NCI-H1436 (cell line): ENCODE data around the gene EFNA4.

Source experiments
- DNase-seq: peaks from one replicate; lab custom pipeline; 2025; lab: John Stamatoyannopoulos, UW

EFNA4 gene

DNA sequence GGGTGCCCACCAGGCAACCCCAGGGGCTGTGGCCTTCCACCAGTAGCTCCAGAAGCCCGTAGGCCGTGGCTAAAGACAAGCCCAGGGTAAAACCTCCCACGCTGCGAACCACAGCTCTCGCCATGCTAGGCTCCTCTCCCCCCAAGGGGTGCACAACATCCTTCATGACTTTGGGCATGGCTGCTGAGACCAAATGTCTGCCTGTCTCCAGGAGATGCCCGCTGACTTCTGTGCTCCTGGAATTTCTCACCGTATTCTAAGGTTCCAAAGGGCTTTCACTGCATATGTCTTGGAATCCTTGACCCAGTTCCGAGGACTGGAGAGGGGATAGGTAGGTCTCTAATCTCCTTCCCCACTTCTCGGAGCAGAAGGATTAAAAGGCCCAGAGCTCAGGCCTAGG is 30.0 kb upstream of the EFNA4 start, which contains the start of the genes DCST1 and DCST2:
Gene DCST1, plus strand, starts transcription at position 301 of the 400 bp plus-strand sequence. CDS start 213 bp downstream, outside the sequence.
Gene DCST2, minus strand, starts transcription at position 258 of the 400 bp plus-strand sequence. Its CDS starts 80 bp downstream, at position 178.
- no peak for DNase-seq

DNA sequence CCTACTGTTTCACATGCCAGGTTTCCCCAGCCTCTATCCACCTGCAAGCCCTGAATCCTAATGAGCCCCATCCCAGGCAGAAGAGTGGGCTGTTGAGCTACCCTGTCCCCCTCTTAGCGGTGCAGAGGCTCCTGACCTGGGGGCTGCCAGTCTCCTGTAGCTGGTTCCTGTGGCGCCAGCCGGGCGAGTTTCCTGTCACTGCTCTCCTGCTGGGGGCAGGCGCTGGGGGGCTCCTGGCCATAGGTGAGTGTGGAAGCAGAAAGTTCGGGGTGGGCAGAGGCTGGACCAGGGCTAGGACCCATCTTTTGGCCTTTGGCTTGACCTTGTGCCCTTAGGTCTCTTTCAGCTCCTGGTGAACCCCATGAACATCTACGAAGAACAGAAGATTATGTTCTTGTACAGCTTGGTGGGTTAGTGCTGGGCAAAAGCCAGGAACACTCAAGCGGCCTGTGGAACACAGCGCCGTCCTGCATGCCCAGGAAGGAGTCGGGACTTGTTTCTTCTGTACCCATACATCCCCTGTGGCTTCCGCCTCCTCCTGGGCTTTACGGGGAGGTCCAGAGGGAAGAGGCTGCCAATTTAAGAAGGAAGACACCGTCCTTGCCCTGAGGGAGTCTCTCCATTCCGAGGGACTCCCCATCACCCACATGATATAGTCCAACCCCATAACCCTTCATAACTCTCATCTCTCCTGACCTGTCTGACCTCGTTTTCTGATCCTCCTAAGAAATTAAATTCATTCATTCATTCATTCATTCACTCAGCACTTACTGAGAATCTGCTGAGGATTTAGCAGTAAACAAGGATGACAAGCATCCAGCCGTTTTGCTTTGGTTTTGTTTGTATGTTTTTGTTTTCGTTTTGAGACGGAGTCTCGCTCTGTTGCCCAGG is 29.0 kb upstream of the EFNA4 start:
- no peak for DNase-seq

DNA sequence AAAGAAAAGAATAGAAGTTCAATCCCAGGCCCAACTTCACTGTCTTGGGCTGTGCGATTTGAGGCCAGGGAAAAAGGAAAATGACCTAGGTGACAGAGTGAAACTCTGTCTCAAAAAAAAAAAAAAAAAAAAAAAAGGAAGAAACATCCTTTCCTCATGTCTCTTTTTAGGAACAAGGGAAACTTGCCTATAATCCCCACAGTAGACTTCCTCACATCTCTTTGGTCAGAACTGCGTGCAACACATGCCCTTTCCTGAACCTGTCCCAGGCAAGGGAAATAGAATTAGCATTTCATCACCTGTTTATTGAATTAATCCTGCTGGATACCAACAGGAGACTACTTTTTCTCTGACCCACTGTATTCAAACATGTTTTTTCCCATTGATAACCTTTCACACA is 27.6 kb upstream of the EFNA4 start:
- no peak for DNase-seq

DNA sequence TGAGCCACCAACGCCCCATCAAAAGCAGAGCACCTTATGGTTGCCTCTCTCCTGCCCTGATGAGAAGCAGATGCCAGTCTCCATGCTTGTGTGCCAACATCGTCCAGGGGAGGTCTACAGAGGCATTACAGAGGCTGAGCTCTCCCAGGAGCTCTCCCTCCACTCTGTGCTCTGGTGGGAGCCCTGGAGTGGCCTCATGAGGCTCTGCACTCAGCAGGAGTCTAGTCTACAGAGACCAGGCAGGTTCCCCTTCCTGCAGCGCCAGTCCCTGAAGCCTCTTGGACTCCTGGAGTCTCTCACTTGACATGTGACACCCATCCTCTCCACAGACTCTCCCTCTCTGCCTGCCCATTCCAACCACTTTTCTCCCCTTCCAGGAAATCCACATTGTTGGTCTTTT is 26.5 kb upstream of the EFNA4 start:
- DNase-seq, result no peak

DNA sequence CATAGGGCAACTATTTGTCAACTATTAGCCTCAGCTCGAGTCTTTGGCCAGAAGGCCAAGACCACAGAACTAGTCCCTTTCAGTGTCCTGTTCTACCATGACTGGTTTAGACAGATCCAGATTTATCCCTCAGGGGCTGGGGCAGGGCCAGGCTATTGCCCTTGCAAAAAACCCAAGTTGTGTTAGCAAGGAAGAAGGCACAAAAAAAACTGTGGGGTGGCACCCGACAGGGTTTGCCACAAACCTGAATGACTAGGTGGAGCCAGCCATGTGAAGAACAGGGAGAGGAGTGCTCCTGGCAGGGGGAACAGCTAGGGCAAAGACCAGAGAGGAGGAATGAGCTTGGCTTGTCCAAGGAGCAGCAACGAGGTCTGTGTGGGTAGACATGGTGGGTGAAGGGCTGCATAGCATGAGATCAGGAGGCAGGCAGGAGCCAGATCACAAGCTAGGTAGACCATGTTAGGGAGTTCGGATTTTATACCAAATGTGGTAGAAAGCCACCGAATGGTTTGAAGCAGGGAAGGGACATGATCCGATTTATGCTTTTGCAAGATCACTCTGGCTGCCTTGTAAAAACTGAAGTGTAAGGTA is 25.6 kb upstream of the EFNA4 start:
- DNase-seq, result no peak

DNA sequence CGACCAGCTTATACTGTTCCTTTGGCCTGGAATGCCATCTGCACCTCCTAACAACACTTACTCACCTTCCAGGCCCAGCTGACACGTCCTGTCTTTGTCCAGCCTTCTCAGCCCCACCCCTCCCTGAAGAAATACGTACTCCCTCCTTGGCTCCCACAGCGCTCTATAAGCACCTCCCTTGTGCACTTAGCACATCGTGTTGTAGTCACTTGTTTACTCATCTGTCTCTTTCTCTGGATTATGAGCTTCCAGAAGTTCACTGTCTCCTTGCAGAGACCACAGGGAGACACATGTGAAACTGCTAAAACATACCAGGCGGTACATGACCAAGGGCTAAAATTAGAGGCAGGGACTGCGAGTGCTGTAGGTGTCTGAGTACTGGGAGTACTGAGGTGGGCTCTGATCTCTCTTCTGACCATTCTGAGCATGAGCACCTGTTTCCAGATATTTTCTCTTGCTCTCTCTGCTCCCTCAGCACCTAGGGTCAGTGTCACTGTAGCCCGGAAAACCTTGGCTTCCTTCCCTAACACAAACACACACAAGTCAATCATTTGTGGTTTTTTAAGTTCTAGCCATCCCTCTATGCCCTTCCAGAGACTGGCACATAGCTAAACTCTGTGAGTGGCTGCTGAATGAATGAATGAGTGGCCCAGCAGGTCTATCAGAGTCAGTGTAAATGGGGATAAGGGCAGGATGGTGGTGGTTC is 24.8 kb upstream of the EFNA4 start:
- DNase-seq, result no peak

DNA sequence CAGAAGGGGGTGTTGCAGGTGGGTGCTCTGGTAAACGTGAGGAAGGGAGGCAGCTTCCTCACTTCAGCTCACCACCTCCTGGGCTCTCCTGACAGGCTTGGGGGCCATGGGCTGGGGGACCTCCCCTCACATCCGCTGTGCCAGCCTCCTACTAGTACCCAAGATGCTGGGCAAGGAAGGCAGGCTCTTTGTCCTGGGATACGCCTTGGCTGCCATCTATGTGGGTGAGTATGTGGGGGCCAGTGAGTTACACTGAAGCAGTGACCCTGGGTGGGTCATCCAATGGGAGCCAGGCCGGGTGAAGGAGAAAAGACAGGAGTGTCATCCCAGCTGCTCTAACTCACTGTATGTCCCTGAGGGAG is 24.3 kb upstream of the EFNA4 start:
- DNase-seq, result no peak

DNA sequence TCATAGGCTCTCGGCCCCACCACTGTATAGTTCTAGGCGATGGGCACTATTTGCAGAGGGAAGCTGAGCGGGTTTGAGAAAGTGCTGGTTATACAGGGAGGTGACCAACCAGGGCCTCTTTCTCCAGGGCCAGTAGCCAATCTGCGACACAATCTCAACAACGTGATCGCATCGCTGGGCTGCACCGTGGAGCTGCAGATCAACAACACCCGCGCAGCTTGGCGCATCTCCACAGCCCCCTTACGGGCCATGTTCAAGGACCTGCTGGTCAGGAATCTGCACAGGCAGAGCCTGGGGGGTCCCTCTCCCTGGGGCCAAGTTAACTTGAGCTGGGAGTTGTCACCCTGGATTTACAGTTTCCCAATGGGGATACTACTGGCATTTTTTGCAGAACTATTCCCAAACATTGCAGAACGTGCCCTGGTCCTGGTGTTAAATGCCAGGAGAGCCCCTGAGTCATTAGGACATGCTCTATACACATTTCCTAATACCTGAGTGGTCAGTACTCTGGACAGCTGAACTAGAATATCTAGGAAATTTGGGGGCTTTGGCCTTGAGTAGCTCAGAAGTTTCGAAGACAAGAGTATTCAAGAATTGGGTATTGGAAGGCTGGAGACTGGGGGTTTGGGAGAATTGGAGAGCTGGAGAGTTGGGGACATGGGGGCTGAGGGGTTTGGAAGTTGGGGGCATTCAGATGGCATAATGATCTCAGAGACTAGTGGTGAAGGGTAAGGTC is 23.0 kb upstream of the EFNA4 start:
- no peak for DNase-seq

DNA sequence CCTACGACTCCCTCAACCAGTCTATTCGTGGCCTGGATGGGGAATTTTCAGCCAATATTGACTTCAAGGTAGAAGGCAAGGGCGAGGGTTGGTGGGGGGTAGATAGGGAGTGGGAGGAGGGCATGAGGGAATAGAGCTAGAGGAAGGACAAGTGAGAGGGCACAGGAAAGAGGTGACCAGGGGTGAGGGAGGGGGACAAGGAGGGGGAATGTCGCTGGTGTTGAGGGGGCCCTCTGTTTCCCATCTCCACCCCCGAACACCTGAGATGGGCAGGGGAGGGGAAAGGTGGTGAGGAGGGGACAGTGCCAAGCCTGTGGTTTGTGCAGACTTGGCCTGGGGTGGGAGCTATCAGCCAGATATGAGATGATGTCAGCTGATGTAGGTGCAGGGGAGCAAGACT is 20.8 kb upstream of the EFNA4 start:
- no peak for DNase-seq

DNA sequence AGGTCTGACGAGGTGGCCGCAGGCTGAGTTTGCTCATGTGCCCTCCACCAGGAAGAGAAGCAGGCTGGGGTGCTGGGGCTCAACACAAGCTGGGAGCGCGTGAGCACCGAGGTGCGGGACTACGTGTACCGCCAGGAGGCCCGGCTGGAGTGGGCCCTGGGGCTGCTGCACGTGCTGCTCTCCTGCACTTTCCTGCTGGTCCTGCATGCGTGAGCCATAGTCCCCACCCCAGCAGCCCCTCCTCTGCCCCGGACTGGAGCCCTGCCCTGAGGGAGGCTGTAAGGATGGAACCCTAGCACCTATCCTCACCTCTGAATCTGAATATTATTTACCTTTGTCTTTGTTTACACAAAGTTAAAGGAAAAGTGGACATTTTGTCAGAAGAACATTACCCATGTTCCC is 20.2 kb upstream of the EFNA4 start:
- DNase-seq, result no peak

DNA sequence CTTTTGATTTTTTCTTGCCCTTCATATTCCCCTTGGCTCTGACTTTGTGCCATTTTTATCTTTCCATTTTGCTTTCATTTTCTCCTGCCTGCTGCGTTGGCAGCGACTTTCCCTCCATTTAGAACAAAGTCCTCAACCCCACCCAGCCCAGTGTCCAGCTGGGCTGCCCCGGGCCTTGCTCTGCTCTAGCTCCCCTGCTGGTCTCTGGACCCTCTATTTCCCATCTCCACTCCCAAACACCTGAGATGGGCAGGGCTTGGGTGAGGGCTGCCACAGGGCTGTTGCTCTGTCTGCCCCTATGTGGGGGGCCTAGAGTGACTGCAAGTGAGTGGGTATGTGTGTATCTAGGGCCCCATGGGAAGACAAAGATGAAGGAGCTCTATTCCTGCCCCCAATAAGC is 19.7 kb upstream of the EFNA4 start:
- DNase-seq, result no peak

DNA sequence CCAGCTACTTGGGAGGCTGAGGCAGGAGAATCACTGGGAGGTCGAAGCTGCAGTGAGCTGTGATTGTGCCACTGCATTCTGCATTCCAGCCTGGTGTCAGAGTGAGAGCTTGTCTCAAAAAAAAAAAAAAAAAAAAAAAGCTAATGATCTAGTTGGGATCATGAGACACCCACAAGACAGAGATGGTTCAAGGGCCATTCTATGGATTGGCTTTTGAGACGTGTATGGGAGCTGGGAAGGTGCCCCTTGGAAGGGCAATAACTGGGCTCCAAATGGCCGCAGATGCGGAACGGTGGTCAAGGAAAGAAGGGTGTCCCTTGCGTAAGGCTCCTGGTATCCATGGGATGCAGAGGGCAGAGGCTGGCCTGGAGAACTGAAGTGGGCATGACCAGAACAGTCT is 19.2 kb upstream of the EFNA4 start:
- DNase-seq, result no peak

DNA sequence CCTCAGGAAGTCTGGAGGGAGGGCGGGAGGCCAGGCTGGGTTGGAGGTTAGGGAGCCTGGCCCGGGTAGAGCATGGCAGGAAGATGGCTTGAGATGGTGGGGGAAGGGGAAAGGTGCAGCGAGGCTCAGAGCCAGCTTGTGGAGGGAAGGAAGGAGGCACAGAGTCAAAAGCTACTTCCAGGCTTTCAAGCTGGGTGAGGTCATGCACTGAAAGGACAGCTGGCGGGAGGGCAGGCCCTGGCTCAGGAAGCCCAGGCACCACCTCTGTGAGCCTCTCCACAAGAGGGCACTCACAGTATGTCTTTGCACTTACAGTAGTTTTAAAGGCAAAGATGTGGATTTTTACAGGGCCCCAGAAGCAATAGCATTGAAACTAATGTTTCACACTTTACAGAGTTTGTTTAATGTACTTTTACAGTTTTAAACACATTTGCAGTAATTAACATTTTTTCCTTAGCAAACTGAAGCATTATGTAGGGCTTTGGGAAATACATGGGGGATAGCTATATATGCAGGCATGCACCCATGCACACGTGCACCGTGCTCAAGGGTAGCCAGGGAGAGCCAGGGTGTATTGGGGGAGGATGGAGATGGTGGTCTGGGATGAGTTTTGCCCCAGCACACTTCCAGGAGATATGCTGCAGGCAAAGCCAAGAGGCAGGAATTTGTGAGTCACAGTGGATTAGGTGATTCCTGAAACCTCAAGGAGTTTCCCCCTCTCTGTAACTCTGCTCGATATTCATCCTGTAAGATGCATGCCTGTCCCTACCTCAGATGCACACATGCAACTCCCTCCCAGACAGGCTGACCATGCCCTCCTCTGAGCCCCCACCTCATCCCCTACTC is 18.5 kb upstream of the EFNA4 start:
- no peak for DNase-seq

DNA sequence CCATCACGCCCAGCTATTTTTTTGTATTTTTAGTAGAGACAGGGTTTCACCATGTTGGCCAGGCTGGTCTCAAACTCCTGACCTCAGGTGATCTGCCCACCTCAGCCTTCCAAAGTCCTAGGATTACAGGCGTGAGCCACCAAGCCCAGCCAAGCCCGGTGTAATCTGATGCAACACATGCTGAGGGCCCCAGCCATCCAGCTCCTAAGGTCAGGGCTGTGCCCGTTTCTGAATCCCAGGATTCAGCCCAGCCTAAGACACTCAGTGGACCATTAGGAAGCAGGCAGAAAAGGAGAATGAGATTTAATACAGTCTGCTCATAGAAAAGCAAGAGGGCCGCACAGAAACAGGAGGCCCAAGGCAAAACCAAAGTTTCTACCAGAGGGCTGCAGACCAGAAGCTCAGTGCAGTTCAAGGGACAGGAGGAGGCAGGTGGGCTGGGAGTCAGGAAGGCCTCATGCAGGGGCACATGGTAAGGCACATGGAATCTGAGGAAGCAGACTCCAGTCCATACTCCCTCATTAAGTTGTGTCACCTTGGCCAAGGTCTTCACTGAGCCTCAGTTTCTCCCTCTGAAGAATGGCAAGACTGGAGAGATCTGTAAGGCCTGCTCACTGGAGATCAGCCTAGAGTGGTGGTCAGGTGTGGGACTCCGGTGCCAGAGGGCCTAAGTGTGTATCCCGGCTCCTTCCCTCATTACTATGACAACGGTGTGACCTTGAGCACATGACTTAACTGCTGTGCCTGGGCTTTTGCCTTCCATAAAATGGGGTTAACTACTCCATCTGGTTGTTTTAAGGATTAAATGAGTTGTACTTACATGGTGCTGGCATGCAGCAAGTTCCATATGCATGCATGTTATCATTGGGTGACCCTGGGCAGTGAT is 14.8 kb upstream of the EFNA4 start:
- DNase-seq, result no peak

DNA sequence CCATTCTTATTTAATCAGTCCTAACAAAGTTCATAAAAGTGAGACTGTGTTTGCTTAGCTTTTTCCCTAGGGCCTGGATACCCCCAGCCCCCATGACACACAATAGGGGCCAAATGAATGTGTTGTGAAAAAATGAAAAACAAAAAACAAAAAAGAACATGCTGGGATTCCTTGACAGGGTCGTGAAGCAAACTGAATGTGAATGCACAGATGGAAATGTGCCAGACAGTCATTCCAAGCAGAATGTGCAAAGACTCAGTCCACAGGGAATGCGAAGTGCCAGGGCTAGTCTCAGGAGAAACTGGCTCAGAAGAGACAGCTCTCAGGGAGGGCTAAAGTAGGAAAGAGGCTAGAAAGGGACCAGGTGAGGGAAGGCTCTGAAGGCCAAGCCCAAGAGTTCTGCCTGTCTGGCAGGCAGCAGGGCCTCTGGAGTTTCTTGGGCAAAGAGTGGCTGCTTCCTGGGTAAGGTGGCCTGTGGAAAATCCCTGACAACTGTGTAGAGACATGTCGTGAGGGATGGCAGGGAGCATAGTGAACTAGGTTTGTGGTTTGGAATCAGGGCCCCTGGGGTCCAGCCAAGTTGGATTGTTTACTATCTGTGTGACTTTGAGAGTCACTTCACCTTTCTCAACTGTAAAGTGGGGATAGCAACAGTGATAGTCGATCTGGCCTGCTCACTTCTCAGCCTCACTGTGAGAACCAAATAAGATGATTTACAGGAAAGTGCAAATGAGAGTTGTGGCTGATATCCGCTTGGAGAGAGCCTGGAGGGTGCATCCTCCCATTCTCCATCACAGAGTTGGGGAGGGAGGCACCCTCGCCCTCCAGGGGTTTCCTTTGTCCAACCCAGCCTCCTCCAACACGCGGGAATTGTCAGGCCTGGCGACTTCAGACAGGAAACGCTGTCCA is 13.6 kb upstream of the EFNA4 start:
- no peak for DNase-seq

DNA sequence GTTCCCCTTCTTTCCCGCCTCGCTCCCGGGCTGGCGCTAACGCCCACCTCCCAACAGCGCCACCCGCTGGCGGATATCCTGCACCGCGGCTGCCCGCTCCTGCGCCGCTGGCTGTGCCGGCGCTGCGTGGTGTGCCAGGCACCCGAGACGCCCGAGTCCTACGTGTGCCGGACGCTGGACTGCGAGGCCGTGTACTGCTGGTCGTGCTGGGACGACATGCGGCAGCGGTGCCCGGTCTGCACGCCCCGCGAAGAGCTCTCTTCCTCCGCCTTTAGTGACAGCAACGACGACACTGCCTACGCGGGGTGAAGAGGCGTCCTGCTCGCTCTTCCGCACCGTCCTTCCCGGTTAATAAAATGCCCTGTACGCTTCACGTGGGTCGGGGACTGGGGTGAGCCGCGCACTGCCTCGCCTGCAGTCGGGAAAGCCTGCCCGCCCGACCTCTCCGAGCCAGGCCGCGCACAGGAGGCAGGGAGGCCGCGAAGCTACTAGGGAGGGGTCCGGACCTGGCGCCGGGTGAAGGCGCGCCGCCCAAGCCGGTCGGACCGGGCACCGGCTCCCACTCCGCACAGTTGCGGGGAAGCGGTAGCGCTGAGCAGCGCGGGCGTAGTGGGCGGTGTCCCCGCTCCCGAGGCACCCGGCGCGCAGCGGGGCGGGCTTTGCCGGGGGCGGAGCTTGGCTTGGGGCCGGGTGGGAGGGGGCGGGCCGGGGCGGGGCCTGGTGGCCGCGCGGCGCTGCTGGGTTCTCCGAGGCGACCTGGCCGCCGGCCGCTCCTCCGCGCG is 12.8 kb upstream of the EFNA4 start, which contains the start of gene ADAM15:
Gene ADAM15, plus strand, starts transcription at position 757 of the 782 bp plus-strand sequence. CDS start 71 bp downstream, outside the sequence.
- DNase-seq, result peak; percentile 63

DNA sequence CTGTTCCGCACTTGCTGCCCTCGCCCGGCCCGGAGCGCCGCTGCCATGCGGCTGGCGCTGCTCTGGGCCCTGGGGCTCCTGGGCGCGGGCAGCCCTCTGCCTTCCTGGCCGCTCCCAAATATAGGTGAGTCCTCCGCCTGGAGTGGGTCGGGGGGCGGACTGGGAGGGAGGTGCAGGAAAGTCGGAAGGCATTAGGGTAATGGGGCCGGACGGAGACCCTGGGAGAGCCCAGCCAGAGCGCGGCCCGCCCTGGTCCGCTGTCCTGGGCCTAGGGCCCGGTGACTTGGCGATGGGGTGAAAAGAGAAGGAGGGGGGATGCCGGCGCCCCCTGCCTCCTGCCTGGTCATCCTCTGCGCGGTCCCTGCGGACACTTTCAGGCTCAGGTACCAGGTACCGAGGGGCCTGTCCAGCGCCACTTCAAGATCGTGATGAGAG is 12.2 kb upstream of the EFNA4 start:
- DNase-seq, result no peak

DNA sequence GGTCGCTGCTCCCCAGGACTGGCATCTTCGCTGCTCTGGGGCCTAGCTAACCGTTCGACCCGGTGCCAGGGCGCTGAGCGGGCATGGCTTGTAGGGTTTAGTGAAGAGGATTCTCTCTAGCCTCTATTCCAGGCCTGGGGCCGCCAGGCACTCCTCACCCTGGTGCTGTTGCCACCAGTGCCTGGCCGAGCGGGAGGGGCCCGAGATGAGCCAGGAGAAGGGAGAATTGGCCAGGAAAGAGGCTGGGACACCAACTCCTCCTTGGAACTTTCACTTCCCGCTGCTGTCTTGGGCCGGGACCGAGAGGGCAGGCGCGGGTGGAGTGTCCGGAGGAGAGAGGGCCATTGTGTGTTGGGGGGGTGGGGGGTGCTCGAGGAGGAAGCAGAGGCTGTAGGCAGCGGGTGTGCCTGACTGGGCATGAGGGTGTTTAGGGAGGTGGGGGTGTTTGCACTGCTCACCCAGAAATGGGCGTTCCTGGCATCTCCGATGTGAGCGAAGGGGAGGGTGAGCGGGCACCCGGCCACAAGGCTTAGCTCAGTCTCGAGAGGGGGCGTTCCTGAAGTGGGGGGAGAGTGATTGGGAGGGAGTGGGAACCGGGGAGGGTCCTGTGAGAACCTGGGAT is 11.7 kb upstream of the EFNA4 start:
- peak; percentile 51 for DNase-seq
